MM.1S (cell line): ENCODE data around the gene MRPS27.

ENCODE experiments used
- DNase-seq: peaks from one replicate; pipeline ENCODE4 v3.0.0-alpha.2; 2015
- H2AFZ ChIP-seq: fragments of 300-600 bp; sonication (generic); 2 replicates; pipeline ENCODE4 v1.6.0; 2016; ENCODE audit warnings: antibody characterized with exemption, low read length
- H3F3A ChIP-seq: fragments of 300-600 bp; sonication (generic); 2 replicates; pipeline ENCODE4 v1.6.1; 2016; ENCODE audit warnings: mild to moderate bottlenecking, antibody characterized with exemption, low read length, moderate library complexity, mixed read lengths; ENCODE audit not compliant: insufficient read depth
- H3K27ac ChIP-seq: fragments of 300-600 bp; sonication (generic); 2 replicates; pipeline ENCODE4 v1.5.1; 2016; ENCODE audit warnings: mild to moderate bottlenecking, low read length
- H3K27me3 ChIP-seq: fragments of 300-600 bp; sonication (generic); replicated peaks from 2 replicates; pipeline ENCODE4 v1.6.0; 2016; ENCODE audit warnings: low read length; ENCODE audit not compliant: insufficient read depth
- H3K36me3 ChIP-seq: fragments of 300-600 bp; sonication (generic); replicated peaks from 2 replicates; pipeline ENCODE4 v1.6.1; 2016; ENCODE audit warnings: mild to moderate bottlenecking, low read length, mixed read lengths; ENCODE audit not compliant: insufficient read depth
- H3K4me1 ChIP-seq: fragments of 300-600 bp; sonication (generic); 2 replicates; pipeline ENCODE4 v1.6.1; 2016; ENCODE audit warnings: low read length, mixed read lengths
- H3K4me2 ChIP-seq: fragments of 300-600 bp; sonication (generic); 2 replicates; pipeline ENCODE4 v1.6.0; 2016; ENCODE audit warnings: low read depth, low read length
- H3K4me3 ChIP-seq: fragments of 300-600 bp; sonication (generic); 2 replicates; pipeline ENCODE4 v1.5.1; 2016; ENCODE audit warnings: low read length, mixed read lengths
- H3K79me2 ChIP-seq: fragments of 300-600 bp; sonication (generic); 2 replicates; pipeline ENCODE4 v1.6.1; 2016; ENCODE audit warnings: mixed run types, low read length, mixed read lengths
- H3K9ac ChIP-seq: fragments of 300-600 bp; sonication (generic); 2 replicates; pipeline ENCODE4 v1.6.1; 2016; ENCODE audit warnings: low read length, mixed read lengths
- H3K9me2 ChIP-seq: fragments of 300-600 bp; sonication (generic); replicated peaks from 2 replicates; pipeline ENCODE4 v1.6.1; 2016; ENCODE audit warnings: mild to moderate bottlenecking, low read length, mixed read lengths; ENCODE audit not compliant: insufficient read depth
- H3K9me3 ChIP-seq: fragments of 300-600 bp; sonication (generic); replicated peaks from 2 replicates; pipeline ENCODE4 v1.6.1; 2016; ENCODE audit warnings: mild to moderate bottlenecking, low read length, mixed read lengths; ENCODE audit not compliant: insufficient read depth
- H4K20me1 ChIP-seq: fragments of 300-600 bp; sonication (generic); 2 replicates; pipeline ENCODE4 v1.6.1; 2016; ENCODE audit warnings: mild to moderate bottlenecking, low read length, moderate library complexity, mixed read lengths; ENCODE audit not compliant: insufficient read depth
- CTCF ChIP-seq: fragments of 300-600 bp; sonication (generic); IDR thresholded peaks from 2 replicates; pipeline ENCODE4 v1.5.1; 2016; ENCODE audit warnings: antibody characterized with exemption, low read length, mixed read lengths
- EZH2 ChIP-seq: fragments of 300-600 bp; sonication (generic); optimal IDR thresholded peaks from 2 replicates; pipeline ENCODE3; 2017; ENCODE audit warnings: low read depth, mild to moderate bottlenecking, antibody characterized with exemption, low read length, mixed read lengths
- EZH2phosphoT487 ChIP-seq: fragments of 300-600 bp; sonication (generic); IDR thresholded peaks from 2 replicates; pipeline ENCODE4 v1.6.1; 2018; ENCODE audit warnings: antibody characterized with exemption, low read length

Gene MRPS27

GRCh38 chr5:72234265-72234700 lies 85.8 kb downstream of the MRPS27 start:
- Histone ChIP-seq H3K27me3 (no peaks in the 10 kb centered on the region), H2AFZ (no peak overlapping the region), H3K27ac (no peak overlapping the region), H4K20me1 (0 out of 2 replicates have a peak, but pooled peaks cover 3% of the 10 kb centered on the region), H3K36me3 (0 out of 2 replicates have a peak, but pooled peaks cover 3% of the 10 kb centered on the region), H3K9me2 (no peaks in the 10 kb centered on the region), H3K4me1 (no peaks in the 10 kb centered on the region), H3K79me2 (no peaks in the 10 kb centered on the region), H3F3A (no peaks in the 10 kb centered on the region), H3K9me3 (no peaks in the 10 kb centered on the region), H3K4me3 (no peak overlapping the region), H3K4me2 (no peak overlapping the region), H3K9ac (no peak overlapping the region)
- no peak for TF ChIP-seq CTCF
- no peak for TF ChIP-seq EZH2phosphoT487
- TF ChIP-seq EZH2: no peak
- no peak for DNase-seq

GRCh38 chr5:72233835-72234234 lies 86.2 kb downstream of the MRPS27 start:
- TF ChIP-seq CTCF (no peak), EZH2phosphoT487 (no peak), EZH2 (no peak)
- Histone ChIP-seq H3K4me1 (no peaks in the 10 kb centered on the region), H3K79me2 (no peaks in the 10 kb centered on the region), H3K9ac (no peak overlapping the region), H2AFZ (no peak overlapping the region), H3K4me2 (no peak overlapping the region), H4K20me1 (0 out of 2 replicates have a peak, but pooled peaks cover 3% of the 10 kb centered on the region), H3K36me3 (0 out of 2 replicates have a peak, but pooled peaks cover 3% of the 10 kb centered on the region), H3K9me2 (no peaks in the 10 kb centered on the region), H3K27me3 (no peaks in the 10 kb centered on the region), H3K4me3 (no peak overlapping the region), H3K9me3 (no peaks in the 10 kb centered on the region), H3F3A (no peaks in the 10 kb centered on the region), H3K27ac (no peak overlapping the region)
- no peak for DNase-seq

GRCh38 chr5:72232838-72233237 lies 87.2 kb downstream of the MRPS27 start:
- no peak for DNase-seq
- H3K9me2 ChIP-seq: no peaks in the 10 kb centered on the region
- no peaks in the 10 kb centered on the region for H3K4me1 ChIP-seq
- H3K9me3 ChIP-seq: no peaks in the 10 kb centered on the region
- TF ChIP-seq CTCF (no peak), EZH2phosphoT487 (no peak), EZH2 (no peak)
- H3K4me2 ChIP-seq: no peak overlapping the region
- H3K9ac ChIP-seq: no peak overlapping the region
- 0 out of 2 replicates have a peak, but pooled peaks cover 3% of the 10 kb centered on the region for H4K20me1 ChIP-seq
- no peaks in the 10 kb centered on the region for H3K79me2 ChIP-seq
- H3K27me3 ChIP-seq: no peaks in the 10 kb centered on the region
- H3K27ac ChIP-seq: no peak overlapping the region
- H3K36me3 ChIP-seq: 0 out of 2 replicates have a peak, but pooled peaks cover 3% of the 10 kb centered on the region
- H3K4me3 ChIP-seq: no peak overlapping the region
- no peak overlapping the region for H2AFZ ChIP-seq
- H3F3A ChIP-seq: no peaks in the 10 kb centered on the region
